Right lobe of liver (tissue), 6 donors: ENCODE results near the gene ATP5MC2. TPM values are rescaled to one million over a fixed set of nuclear protein-coding genes. Genes with fewer than 3 reads are reported as not detected.

Source experiments
- ATAC-seq, 4 donors: fragments of 200-7000 bp; cut with Tn5 transposase; one replicate each; pipeline ENCODE4 v1.9.1; 2020; ENCODE audit warnings: mild to moderate bottlenecking in 4 of 4, moderate library complexity in 4 of 4
- DNase-seq, 3 donors: peaks; one replicate each; pipeline ENCODE4 v3.0.0-alpha.2; 2020
- H3K27ac ChIP-seq, 3 donors: fragments of 200-600 bp; one replicate each; pipeline ENCODE4 v1.8.0; 2022
- H3K27me3 ChIP-seq, 2 donors: fragments of 200-600 bp; one replicate each; pipeline ENCODE4 v1.8.0; 2022
- H3K36me3 ChIP-seq, 4 donors: fragments of 200-600 bp; sonication (generic) in 1 of 4; one replicate each; pipeline versions ENCODE4 v1.5.1 to v1.8.0; 2017 to 2022; ENCODE audit warnings: control low read depth in 1 of 4
- H3K4me1 ChIP-seq, 4 donors: fragments of 200-600 bp; sonication (generic) in 1 of 4; one replicate each; pipeline versions ENCODE4 v1.5.1 to v1.8.0; 2017 to 2022; ENCODE audit warnings: control low read depth in 1 of 4
- H3K4me3 ChIP-seq, 3 donors: fragments of 200-600 bp; one replicate each; pipeline ENCODE4 v1.8.0; 2022
- H3K9me3 ChIP-seq, 4 donors: fragments of 200-600 bp; sonication (generic) in 1 of 4; one replicate each; pipeline versions ENCODE4 v1.5.1 to v1.8.0; 2017 to 2022; ENCODE audit warnings: control low read depth in 1 of 4
- POLR2A ChIP-seq: fragments of 450-650 bp; IDR thresholded peaks from one replicate; pipeline ENCODE4 v1.6.1; 2017; ENCODE audit warnings: antibody characterized with exemption, mild to moderate bottlenecking
- WGBS: methylation state at CpG from one replicate; pipeline ENCODE4 v1.1.6; 2018; ENCODE audit warnings: low coverage, low lambda C conversion rate; ENCODE audit not compliant: insufficient coverage; ENCODE audit errors: missing lambda C conversion rate; 5-methylcytosine and 5-hydroxymethylcytosine counted together
- intact Hi-C, 2 donors: fragments of 100-400 bp; cut with DNase I; formaldehyde crosslinking; loops; one replicate each; pipeline versions ENCODE4 v1.11.2 to v1.14.1; 2022
- total RNA-seq, 6 experiments: library from RNA; depleted of rRNA in 2 of 6; stranded (reverse); fragments of >200 nt in 2 of 6; fragmentation: NEBNext Ultra II Directional in 3 of 6; extraction: Animal tissue kit (Norgen Biotek cat#: 25700) in 3 of 6; gene quantifications; one replicate each; pipeline versions ENCODE4 v1.1.0 to v1.2.4, GENCODE V29; 2016 to 2023
- TF ChIP-seq, protein P1 (sequence below), 4 donors: fragments of 200-600 bp in 3 of 4; fragments of 450-650 bp in 1 of 4; IDR thresholded peaks; one replicate each; pipeline versions ENCODE4 v1.5.1 to v1.8.0; 2016 to 2022; ENCODE audit warnings: antibody characterized with exemption in 4 of 4, mild to moderate bottlenecking in 2 of 4
- donor health status: DM: no; HTN: yes; CAD: no.
- donor health status: DM: no; HTN: no; CAD: no.
- donor health status: DM: no; HTN: no; CAD: no.
- donor health status: DM: no; HTN: yes; CAD: no.
- donor health status: DM: no; HTN: yes; CAD: no.

Gene ATP5MC2
- total RNA-seq, 6 experiments from 2014 or later: 122 to 160 (median 135) TPM

- Histone ChIP-seq H3K9me3 (no peaks in the 10 kb centered on the region), H3K36me3 (no peaks in the 10 kb centered on the region), H3K27ac (no peak overlapping the region), H3K27me3 (no peaks in the 10 kb centered on the region), H3K4me3 (no peak overlapping the region), H3K4me1 (peaks cover 0 to 13% (median 6%) of the 10 kb centered on the region in 4 donors)
- DNase-seq (no peak), ATAC-seq (no peak)
- intact Hi-C loops: no loop called here
- 100% methylated on average over 1 of the region's 3 CpGs for WGBS
- no peak for TF ChIP-seq POLR2A
- TF ChIP-seq, protein P1, sequence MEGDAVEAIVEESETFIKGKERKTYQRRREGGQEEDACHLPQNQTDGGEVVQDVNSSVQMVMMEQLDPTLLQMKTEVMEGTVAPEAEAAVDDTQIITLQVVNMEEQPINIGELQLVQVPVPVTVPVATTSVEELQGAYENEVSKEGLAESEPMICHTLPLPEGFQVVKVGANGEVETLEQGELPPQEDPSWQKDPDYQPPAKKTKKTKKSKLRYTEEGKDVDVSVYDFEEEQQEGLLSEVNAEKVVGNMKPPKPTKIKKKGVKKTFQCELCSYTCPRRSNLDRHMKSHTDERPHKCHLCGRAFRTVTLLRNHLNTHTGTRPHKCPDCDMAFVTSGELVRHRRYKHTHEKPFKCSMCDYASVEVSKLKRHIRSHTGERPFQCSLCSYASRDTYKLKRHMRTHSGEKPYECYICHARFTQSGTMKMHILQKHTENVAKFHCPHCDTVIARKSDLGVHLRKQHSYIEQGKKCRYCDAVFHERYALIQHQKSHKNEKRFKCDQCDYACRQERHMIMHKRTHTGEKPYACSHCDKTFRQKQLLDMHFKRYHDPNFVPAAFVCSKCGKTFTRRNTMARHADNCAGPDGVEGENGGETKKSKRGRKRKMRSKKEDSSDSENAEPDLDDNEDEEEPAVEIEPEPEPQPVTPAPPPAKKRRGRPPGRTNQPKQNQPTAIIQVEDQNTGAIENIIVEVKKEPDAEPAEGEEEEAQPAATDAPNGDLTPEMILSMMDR (IDR thresholded peaks at IDR 0.05): no peak
These were observed 30.7 kb downstream of the ATP5MC2 start for GRCh38 chr12:53645165-53645564.

DNA sequence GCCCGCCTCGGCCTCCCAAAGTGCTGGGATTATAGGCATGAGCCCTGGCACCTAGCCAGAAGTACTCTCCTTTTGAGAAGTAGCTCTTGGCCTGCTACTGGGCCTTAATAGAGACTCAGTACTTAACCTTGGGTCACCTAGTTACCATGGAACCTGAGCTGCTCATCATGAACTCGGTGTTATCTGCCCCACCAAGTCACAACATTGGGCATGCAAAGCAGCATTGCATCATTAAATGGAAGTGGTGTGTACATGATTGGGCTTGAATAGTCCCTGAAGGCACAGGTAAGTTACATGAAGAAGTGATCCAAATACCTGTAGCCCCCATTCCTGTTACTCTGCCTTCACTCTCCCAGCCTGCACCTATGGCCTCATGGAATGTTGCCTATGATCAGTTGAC lies 31.8 kb downstream of the ATP5MC2 start:
- 80% methylated on average over 2 of the region's 3 CpGs for WGBS
- Histone ChIP-seq H3K9me3 (no peaks in the 10 kb centered on the region), H3K27me3 (no peaks in the 10 kb centered on the region), H3K36me3 (no peaks in the 10 kb centered on the region), H3K4me1 (peaks cover 0 to 7% (median 3%) of the 10 kb centered on the region in 4 donors), H3K4me3 (no peak overlapping the region), H3K27ac (no peak overlapping the region)
- no peak for ATAC-seq
- no peak for DNase-seq
- TF ChIP-seq POLR2A: no peak
- TF ChIP-seq, protein P1 (IDR thresholded peaks at IDR 0.05): no peak
- intact Hi-C loops: no loop called here

- H3K27me3 ChIP-seq: no peaks in the 10 kb centered on the region
These were observed 32.5 kb downstream of the ATP5MC2 start for GRCh38 chr12:53643232-53643979.

GRCh38 chr12:53638057-53638456 lies 37.8 kb downstream of the ATP5MC2 start:
- Histone ChIP-seq H3K27me3 (no peaks in the 10 kb centered on the region), H3K27ac (no peak overlapping the region), H3K4me1 (no peaks in the 10 kb centered on the region), H3K4me3 (no peak overlapping the region), H3K9me3 (no peaks in the 10 kb centered on the region), H3K36me3 (no peaks in the 10 kb centered on the region)
- WGBS: 70% methylated on average over 2 of the region's 2 CpGs
- intact Hi-C loops: no loop called here
- no peak for TF ChIP-seq POLR2A
- TF ChIP-seq, protein P1 (IDR thresholded peaks at IDR 0.05): no peak
- ATAC-seq (no peak), DNase-seq (no peak)

More at GRCh38 chr12:53643232-53643979, 32.5 kb downstream of the ATP5MC2 start:
- Histone ChIP-seq H3K4me1 (peaks cover 0 to 6% (median 3%) of the 10 kb centered on the region in 4 donors), H3K36me3 (no peaks in the 10 kb centered on the region), H3K4me3 (no peak overlapping the region), H3K27ac (no peak overlapping the region), H3K9me3 (no peaks in the 10 kb centered on the region)
- ATAC-seq (no peak), DNase-seq (no peak)
- intact Hi-C loops: no loop called here
- TF ChIP-seq, protein P1 (IDR thresholded peaks at IDR 0.05): no peak
- TF ChIP-seq POLR2A: no peak
- WGBS: 31% methylated on average over 2 of the region's 5 CpGs
